ENCODE measurements around the gene LHX2. TPM values are rescaled to one million over a fixed set of nuclear protein-coding genes. Genes with fewer than 3 reads are reported as not detected.

The LHX2 gene
- not detected in 2 replicates for total RNA-seq (2014; rRNA removed; shearing (Covaris generic))
- not detected in 2 replicates for total RNA-seq (2022)
- Bru-seq, nascent RNA: not detected
- BruChase-seq, experiment 1, labeled RNA remaining after a 6-hour chase: not detected
- BruChase-seq, experiment 2, labeled RNA remaining after a 2-hour chase: not detected
- long read RNA-seq: 0 reads

- Histone ChIP-seq H3K36me3 (ENCODE audit: insufficient read depth, low read length) (no peaks in the 10 kb centered on the region), H2AFZ (ENCODE audit: low read length) (no peak within 1 kb of the TSS), H3K9me3 (ENCODE audit: low read length) (no peaks in the 10 kb centered on the region), H3K27ac (ENCODE audit: low read depth, low read length, poor library complexity, severe bottlenecking) (no peak within 1 kb of the TSS), H3K4me2 (ENCODE audit: low read length) (no peak within 1 kb of the TSS), H3K9me2 (ENCODE audit: insufficient read depth, low read length) (no peaks in the 10 kb centered on the region), H3K4me1 (ENCODE audit: insufficient read depth, low read length, poor library complexity, severe bottlenecking) (no peaks in the 10 kb centered on the region), H4K20me1 (ENCODE audit: insufficient read depth, low read length) (no peaks in the 10 kb centered on the region), H3K79me2 (ENCODE audit: insufficient read depth, low read depth, low read length) (no peaks in the 10 kb centered on the region), H3K4me3 (ENCODE audit: low read depth, low read length, poor library complexity, severe bottlenecking) (no peak within 1 kb of the TSS)
- no peak for TF ChIP-seq CTCF (conservative IDR thresholded peaks at IDR 0.05; ENCODE audit: low read length)
- DNase-seq (ENCODE audit: low spot score): no peak
- no TSS peak for BruUV-seq (replicated peaks)
- ChIA-PET CTCF (ENCODE audit: unreplicated experiment) (no interaction called here), POLR2A (no interaction called here)
- intact Hi-C loops (cut with micrococcal nuclease; ENCODE audit: unreplicated experiment): no loop called here
These were observed at the start of gene LHX2 for GRCh38 chr9:124011460-124012301. Gene LHX2, plus strand, starts transcription at chr9:124011768. Its CDS starts 581 bp downstream, at chr9:124012349.

- H3K36me3 ChIP-seq (ENCODE audit: insufficient read depth, low read length): no peaks in the 10 kb centered on the region
- DNase-seq (ENCODE audit: low spot score): no peak
- intact Hi-C loops (cut with micrococcal nuclease; ENCODE audit: unreplicated experiment): no loop called here
- ChIA-PET CTCF (ENCODE audit: unreplicated experiment) (no interaction called here), POLR2A (interaction anchor here (0.5 kb wide), 1 partner anchor 376 kb away, joined by 3 read pairs; no protein-coding TSS in a partner anchor)
- no peak overlapping the region for H3K4me2 ChIP-seq (ENCODE audit: low read length)
- H4K20me1 ChIP-seq (ENCODE audit: insufficient read depth, low read length): no peaks in the 10 kb centered on the region
- H2AFZ ChIP-seq (ENCODE audit: low read length): no peak overlapping the region
- H3K27ac ChIP-seq (ENCODE audit: low read depth, low read length, poor library complexity, severe bottlenecking): no peak overlapping the region
- no peaks in the 10 kb centered on the region for H3K9me3 ChIP-seq (ENCODE audit: low read length)
- H3K79me2 ChIP-seq (ENCODE audit: insufficient read depth, low read depth, low read length): no peaks in the 10 kb centered on the region
- no peaks in the 10 kb centered on the region for H3K4me1 ChIP-seq (ENCODE audit: insufficient read depth, low read length, poor library complexity, severe bottlenecking)
- no peaks in the 10 kb centered on the region for H3K9me2 ChIP-seq (ENCODE audit: insufficient read depth, low read length)
- TF ChIP-seq EZH2phosphoT487 (IDR thresholded peaks at IDR 0.05; ENCODE audit: borderline replicate concordance, low read depth, low read length): no peak
- TF ChIP-seq CTCF (conservative IDR thresholded peaks at IDR 0.05; ENCODE audit: low read length): no peak
- H3K4me3 ChIP-seq (ENCODE audit: low read depth, low read length, poor library complexity, severe bottlenecking): no peak overlapping the region
- no TSS peak for BruUV-seq (replicated peaks)
These were observed 46.8 kb upstream of the LHX2 start for GRCh38 chr9:123964761-123965160.
